Measurements from ENCODE around the gene FXYD6.

DNA sequence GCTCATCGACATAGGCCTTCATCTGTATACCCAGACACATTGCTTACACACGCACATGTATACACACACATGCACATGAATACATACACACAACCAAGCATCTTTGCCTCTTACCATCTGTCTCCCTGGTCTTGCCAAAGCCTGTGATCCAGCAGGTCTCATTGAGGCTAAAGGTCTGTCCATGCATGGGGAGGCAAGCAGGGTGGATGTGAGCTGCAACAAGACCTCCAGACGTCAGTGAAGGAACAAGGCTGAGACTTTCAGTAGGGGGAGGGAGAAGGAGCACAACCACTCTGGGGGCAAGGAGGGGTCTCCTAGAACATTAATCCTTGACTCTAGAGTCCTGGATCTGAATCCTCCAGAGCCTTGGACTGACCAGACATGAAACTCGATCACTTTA, 29.1 kb upstream of the FXYD6 start:
- TF ChIP-seq, protein P1, sequence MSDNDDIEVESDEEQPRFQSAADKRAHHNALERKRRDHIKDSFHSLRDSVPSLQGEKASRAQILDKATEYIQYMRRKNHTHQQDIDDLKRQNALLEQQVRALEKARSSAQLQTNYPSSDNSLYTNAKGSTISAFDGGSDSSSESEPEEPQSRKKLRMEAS (IDR thresholded peaks at IDR 0.05) = no peak
- no peak for TF ChIP-seq EP300 (IDR thresholded peaks at IDR 0.05; ENCODE audit: borderline replicate concordance)
- TF ChIP-seq YY1 (IDR thresholded peaks at IDR 0.05; ENCODE audit: low read depth) = no peak
- no peak for TF ChIP-seq FOXM1 (IDR thresholded peaks at IDR 0.05; ENCODE audit: borderline replicate concordance, low read depth)
- no peak for TF ChIP-seq CREB1 (IDR thresholded peaks at IDR 0.05; ENCODE audit: low read depth)
- no peak for TF ChIP-seq TAF1 (IDR thresholded peaks at IDR 0.05; ENCODE audit: low read depth)
- TF ChIP-seq ZBTB7A (IDR thresholded peaks at IDR 0.05; ENCODE audit: low read depth) = no peak
- no peak for TF ChIP-seq CEBPB (IDR thresholded peaks at IDR 0.05)
- TF ChIP-seq, protein P2, sequence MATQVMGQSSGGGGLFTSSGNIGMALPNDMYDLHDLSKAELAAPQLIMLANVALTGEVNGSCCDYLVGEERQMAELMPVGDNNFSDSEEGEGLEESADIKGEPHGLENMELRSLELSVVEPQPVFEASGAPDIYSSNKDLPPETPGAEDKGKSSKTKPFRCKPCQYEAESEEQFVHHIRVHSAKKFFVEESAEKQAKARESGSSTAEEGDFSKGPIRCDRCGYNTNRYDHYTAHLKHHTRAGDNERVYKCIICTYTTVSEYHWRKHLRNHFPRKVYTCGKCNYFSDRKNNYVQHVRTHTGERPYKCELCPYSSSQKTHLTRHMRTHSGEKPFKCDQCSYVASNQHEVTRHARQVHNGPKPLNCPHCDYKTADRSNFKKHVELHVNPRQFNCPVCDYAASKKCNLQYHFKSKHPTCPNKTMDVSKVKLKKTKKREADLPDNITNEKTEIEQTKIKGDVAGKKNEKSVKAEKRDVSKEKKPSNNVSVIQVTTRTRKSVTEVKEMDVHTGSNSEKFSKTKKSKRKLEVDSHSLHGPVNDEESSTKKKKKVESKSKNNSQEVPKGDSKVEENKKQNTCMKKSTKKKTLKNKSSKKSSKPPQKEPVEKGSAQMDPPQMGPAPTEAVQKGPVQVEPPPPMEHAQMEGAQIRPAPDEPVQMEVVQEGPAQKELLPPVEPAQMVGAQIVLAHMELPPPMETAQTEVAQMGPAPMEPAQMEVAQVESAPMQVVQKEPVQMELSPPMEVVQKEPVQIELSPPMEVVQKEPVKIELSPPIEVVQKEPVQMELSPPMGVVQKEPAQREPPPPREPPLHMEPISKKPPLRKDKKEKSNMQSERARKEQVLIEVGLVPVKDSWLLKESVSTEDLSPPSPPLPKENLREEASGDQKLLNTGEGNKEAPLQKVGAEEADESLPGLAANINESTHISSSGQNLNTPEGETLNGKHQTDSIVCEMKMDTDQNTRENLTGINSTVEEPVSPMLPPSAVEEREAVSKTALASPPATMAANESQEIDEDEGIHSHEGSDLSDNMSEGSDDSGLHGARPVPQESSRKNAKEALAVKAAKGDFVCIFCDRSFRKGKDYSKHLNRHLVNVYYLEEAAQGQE (IDR thresholded peaks at IDR 0.05; ENCODE audit: low read depth) = no peak
- no peak for TF ChIP-seq NFIC (IDR thresholded peaks at IDR 0.05)
- TF ChIP-seq RAD21 (IDR thresholded peaks at IDR 0.05; ENCODE audit: low read depth) = no peak
- TF ChIP-seq TEAD4 (IDR thresholded peaks at IDR 0.05) = no peak
- no peak for TF ChIP-seq EGR1 (IDR thresholded peaks at IDR 0.05)

All from Ishikawa (cell line).